GM12801 (cell line): ENCODE data around the gene KAZN.

Source experiments
- CTCF ChIP-seq: IDR thresholded peaks from one replicate; pipeline ENCODE4 v1.5.1; 2011; ENCODE audit warnings: control low read depth; ENCODE audit not compliant: insufficient read length; ENCODE audit errors: extremely low read depth

KAZN gene

GRCh38 chr1:14994148-14994547, 395.7 kb downstream of the KAZN start:
- no peak for TF ChIP-seq CTCF

GRCh38 chr1:14994841-14995437, 396.5 kb downstream of the KAZN start:
- no peak for TF ChIP-seq CTCF

GRCh38 chr1:14996133-14997050, 397.9 kb downstream of the KAZN start:
- TF ChIP-seq CTCF: no peak

GRCh38 chr1:14997646-14998276, 399.3 kb downstream of the KAZN start:
- TF ChIP-seq CTCF: no peak

- no peak for TF ChIP-seq CTCF
These were observed 401.0 kb downstream of the KAZN start for GRCh38 chr1:14999441-14999840.

GRCh38 chr1:15000030-15000429, 401.5 kb downstream of the KAZN start:
- TF ChIP-seq CTCF: no peak

GRCh38 chr1:15000671-15001070, 402.2 kb downstream of the KAZN start:
- TF ChIP-seq CTCF: no peak
